ENCODE data around the gene SMAD3. TPM values are rescaled to one million over a fixed set of nuclear protein-coding genes. Genes with fewer than 3 reads are reported as not detected.

The SMAD3 gene
- total RNA-seq, 1 donor from 2014 or later, result 25.7 TPM

GRCh38 chr15:67067930-67068551, 2.6 kb downstream of the SMAD3 start:
- H3K27ac ChIP-seq, result peak overlapping the region; percentile 91
- peaks cover 56% of the 10 kb centered on the region for H3K4me1 ChIP-seq
- no peaks in the 10 kb centered on the region for H3K9me3 ChIP-seq
- H3K27me3 ChIP-seq (ENCODE audit: low read depth), result no peaks in the 10 kb centered on the region
- no peak for DNase-seq
- peak overlapping the region; percentile 79 for H3K4me3 ChIP-seq
- intact Hi-C loops (cut with DNase I), result no loop called here
- peaks cover 7% of the 10 kb centered on the region for H3K36me3 ChIP-seq
- ATAC-seq, result no peak
- no peak for TF ChIP-seq CTCF (IDR thresholded peaks at IDR 0.05)

- no peak for DNase-seq
- Histone ChIP-seq H3K27ac (peak overlapping the region; percentile 91), H3K9me3 (no peaks in the 10 kb centered on the region), H3K27me3 (ENCODE audit: low read depth) (no peaks in the 10 kb centered on the region), H3K36me3 (peaks cover 7% of the 10 kb centered on the region), H3K4me3 (peak overlapping the region; percentile 4), H3K4me1 (peaks cover 62% of the 10 kb centered on the region)
- intact Hi-C loops (cut with DNase I), result no loop called here
- no peak for TF ChIP-seq CTCF (IDR thresholded peaks at IDR 0.05)
- ATAC-seq, result peak in 1 of 2 donors; percentile 24
These were observed 3.5 kb downstream of the SMAD3 start for GRCh38 chr15:67068710-67069400.

GRCh38 chr15:67070150-67070549, 4.7 kb downstream of the SMAD3 start:
- no peak for TF ChIP-seq CTCF (IDR thresholded peaks at IDR 0.05)
- ATAC-seq, result no peak
- H3K4me1 ChIP-seq, result peaks cover 63% of the 10 kb centered on the region
- no peak for DNase-seq
- H3K27me3 ChIP-seq (ENCODE audit: low read depth), result no peaks in the 10 kb centered on the region
- H3K27ac ChIP-seq, result peak overlapping the region; percentile 91
- no peak overlapping the region for H3K4me3 ChIP-seq
- intact Hi-C loops (cut with DNase I), result no loop called here
- peaks cover 7% of the 10 kb centered on the region for H3K36me3 ChIP-seq
- H3K9me3 ChIP-seq, result no peaks in the 10 kb centered on the region

- Histone ChIP-seq H3K27me3 (ENCODE audit: low read depth) (no peaks in the 10 kb centered on the region), H3K4me3 (no peak overlapping the region), H3K4me1 (peaks cover 71% of the 10 kb centered on the region), H3K27ac (no peak overlapping the region), H3K9me3 (no peaks in the 10 kb centered on the region), H3K36me3 (peaks cover 7% of the 10 kb centered on the region)
- TF ChIP-seq CTCF (IDR thresholded peaks at IDR 0.05), result no peak
- intact Hi-C loops (cut with DNase I), result no loop called here
- ATAC-seq, result no peak
- no peak for DNase-seq
These were observed 5.7 kb downstream of the SMAD3 start for GRCh38 chr15:67070892-67071664.

- H3K9me3 ChIP-seq, result no peaks in the 10 kb centered on the region
- DNase-seq, result no peak
- ATAC-seq, result no peak
- H3K4me3 ChIP-seq, result no peak overlapping the region
- no peaks in the 10 kb centered on the region for H3K27me3 ChIP-seq (ENCODE audit: low read depth)
- peaks cover 7% of the 10 kb centered on the region for H3K36me3 ChIP-seq
- H3K4me1 ChIP-seq, result peaks cover 77% of the 10 kb centered on the region
- TF ChIP-seq CTCF (IDR thresholded peaks at IDR 0.05), result no peak
- intact Hi-C loops (cut with DNase I), result no loop called here
- H3K27ac ChIP-seq, result no peak overlapping the region
These were observed 7.0 kb downstream of the SMAD3 start for GRCh38 chr15:67072442-67072841.

All from lower lobe of right lung (tissue), 2 donors.